HepG2 (cell line): ENCODE measurements around the gene BBS4. TPM values are rescaled to one million over a fixed set of nuclear protein-coding genes. Genes with fewer than 3 reads are reported as not detected.

Experiments used
- DNMT1 ChIP-seq: sonication (generic); formaldehyde crosslinking; IDR thresholded peaks from 2 replicates; pipeline ENCODE4 v1.5.1; 2020; ENCODE audit warnings: mild to moderate bottlenecking, missing genetic modification reagents
- GPBP1L1 ChIP-seq: sonication (generic); formaldehyde crosslinking; IDR thresholded peaks from 2 replicates; pipeline ENCODE4 v1.5.0; 2020; ENCODE audit warnings: mild to moderate bottlenecking, missing genetic modification reagents
- HOXA3 ChIP-seq: sonication (generic); formaldehyde crosslinking; IDR thresholded peaks from 2 replicates; pipeline ENCODE4 v1.5.0; 2020; ENCODE audit warnings: missing genetic modification reagents
- THYN1 ChIP-seq: sonication (generic); formaldehyde crosslinking; IDR thresholded peaks from 2 replicates; pipeline ENCODE4 v1.8.1; 2023; ENCODE audit warnings: low read depth, mild to moderate bottlenecking, moderate library complexity, missing genetic modification reagents, borderline replicate concordance
- ZFP1 ChIP-seq: IDR thresholded peaks from 2 replicates; pipeline ENCODE4 v1.6.1; 2016
- ZMYM2 ChIP-seq: sonication (generic); formaldehyde crosslinking; IDR thresholded peaks from 2 replicates; pipeline ENCODE4 v1.8.0; 2022; ENCODE audit warnings: mild to moderate bottlenecking, missing genetic modification reagents
- ZNF207 ChIP-seq: fragments of 450-650 bp; IDR thresholded peaks from 2 replicates; pipeline ENCODE4 v1.6.1; 2016; ENCODE audit warnings: antibody characterized with exemption, borderline replicate concordance
- ZNF235 ChIP-seq: sonication (generic); formaldehyde crosslinking; IDR thresholded peaks from 2 replicates; pipeline ENCODE4 v1.8.1; 2023; ENCODE audit warnings: mild to moderate bottlenecking, missing genetic modification reagents, borderline replicate concordance
- ZNF646 ChIP-seq: sonication (generic); formaldehyde crosslinking; IDR thresholded peaks from 2 replicates; pipeline ENCODE4 v1.9.0; 2021; ENCODE audit warnings: mild to moderate bottlenecking, missing genetic modification reagents
- polyA plus RNA-seq, 8 experiments: library from polyadenylated mRNA; depleted of rRNA in 3 of 8; stranded (reverse) in 7 of 8; unstranded in 1 of 8; fragments of >200 nt; fragmentation: Illumina TruSeq in 4 of 8; extraction: Trizol in 4 of 8; gene quantifications; 2 replicates each; pipeline versions ENCODE4 v1.2.1 to v1.2.3, GENCODE V29; 2011 to 2016; ENCODE audit warnings: low read depth in 4 of 8, missing spikeins in 1 of 8, mixed read lengths in 1 of 8; ENCODE audit not compliant: insufficient read depth in 1 of 8
- total RNA-seq, 5 experiments: library from RNA; depleted of rRNA; stranded (reverse); fragments of >200 nt; fragmentation: Illumina TruSeq; extraction: Trizol; gene quantifications; 2 replicates each; pipeline ENCODE4 v1.2.3, GENCODE V29; 2016; ENCODE audit warnings: low read depth in 1 of 5

The BBS4 gene
- total and polyA plus RNA-seq, 2 of the 13 experiments (the other 11 are each of a cell fraction or from before 2014, with no cell fraction given), result 16.0 to 21.3 TPM

- TF ChIP-seq ZNF646 (CRISPR knock-in tag), result no peak
- TF ChIP-seq ZNF235, result no peak
- TF ChIP-seq THYN1 (CRISPR knock-in tag), result no peak
- TF ChIP-seq HOXA3 (CRISPR knock-in tag), result no peak
- TF ChIP-seq GPBP1L1 (CRISPR knock-in tag), result no peak
- TF ChIP-seq ZFP1 (CRISPR knock-in tag), result no peak
- TF ChIP-seq ZNF207, result no peak
- no peak for TF ChIP-seq DNMT1
- no peak for TF ChIP-seq ZMYM2 (CRISPR knock-in tag)
Observed at GRCh38 chr15:72751751-72752455, 65.9 kb downstream of the BBS4 start (continued).
